ENCODE results near the gene PDE4B.

The PDE4B gene

DNA sequence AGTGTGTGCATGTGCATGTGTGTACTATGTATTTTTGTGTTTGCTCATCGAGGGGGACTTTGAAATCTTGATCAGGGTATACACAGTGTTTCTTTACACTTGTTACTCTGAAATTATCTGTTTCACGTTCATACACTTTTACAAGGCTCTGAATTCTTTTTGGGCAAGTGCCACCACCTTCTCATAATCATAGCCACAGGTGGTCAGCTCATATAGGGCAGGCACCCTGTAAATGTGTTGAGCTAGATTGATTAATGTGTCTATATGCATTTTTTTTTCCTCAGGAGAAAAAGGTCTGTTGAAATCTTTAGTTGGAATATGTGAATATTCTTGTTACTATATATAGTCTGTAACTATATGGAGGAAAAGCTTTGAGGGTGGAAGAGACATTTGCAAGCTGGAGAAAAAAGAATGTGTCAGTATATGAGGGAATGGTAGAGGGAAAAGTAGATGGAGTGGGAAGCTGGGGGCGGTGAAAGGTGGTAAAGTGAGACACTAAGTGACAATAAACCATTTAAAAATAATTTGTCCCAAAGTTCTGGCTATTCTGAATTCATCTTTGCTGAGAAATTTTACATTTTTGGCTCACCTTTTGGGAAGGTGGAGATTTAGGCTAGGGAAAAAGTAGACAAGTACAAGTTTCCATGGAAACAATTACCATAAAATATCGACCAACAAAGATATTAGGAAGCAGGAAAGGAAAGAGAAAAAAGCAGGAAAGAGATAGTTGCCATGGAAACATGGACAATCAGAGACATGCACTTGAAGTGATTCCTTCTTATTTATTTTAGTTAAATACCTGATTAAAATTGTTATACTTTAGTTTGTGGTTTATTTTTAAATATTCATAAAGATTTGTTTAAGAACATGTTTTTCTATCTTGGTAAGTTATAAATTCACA is 277.5 kb downstream of the PDE4B start:
- TF ChIP-seq, protein P1, sequence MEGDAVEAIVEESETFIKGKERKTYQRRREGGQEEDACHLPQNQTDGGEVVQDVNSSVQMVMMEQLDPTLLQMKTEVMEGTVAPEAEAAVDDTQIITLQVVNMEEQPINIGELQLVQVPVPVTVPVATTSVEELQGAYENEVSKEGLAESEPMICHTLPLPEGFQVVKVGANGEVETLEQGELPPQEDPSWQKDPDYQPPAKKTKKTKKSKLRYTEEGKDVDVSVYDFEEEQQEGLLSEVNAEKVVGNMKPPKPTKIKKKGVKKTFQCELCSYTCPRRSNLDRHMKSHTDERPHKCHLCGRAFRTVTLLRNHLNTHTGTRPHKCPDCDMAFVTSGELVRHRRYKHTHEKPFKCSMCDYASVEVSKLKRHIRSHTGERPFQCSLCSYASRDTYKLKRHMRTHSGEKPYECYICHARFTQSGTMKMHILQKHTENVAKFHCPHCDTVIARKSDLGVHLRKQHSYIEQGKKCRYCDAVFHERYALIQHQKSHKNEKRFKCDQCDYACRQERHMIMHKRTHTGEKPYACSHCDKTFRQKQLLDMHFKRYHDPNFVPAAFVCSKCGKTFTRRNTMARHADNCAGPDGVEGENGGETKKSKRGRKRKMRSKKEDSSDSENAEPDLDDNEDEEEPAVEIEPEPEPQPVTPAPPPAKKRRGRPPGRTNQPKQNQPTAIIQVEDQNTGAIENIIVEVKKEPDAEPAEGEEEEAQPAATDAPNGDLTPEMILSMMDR (IDR thresholded peaks at IDR 0.05; ENCODE audit: control insufficient read depth, extremely low read depth, insufficient read depth), result no peak
- no peak overlapping the region for H3K4me3 ChIP-seq (ENCODE audit: low read depth, low read length)
- DNase-seq (ENCODE audit: low read depth), result no peak

DNA sequence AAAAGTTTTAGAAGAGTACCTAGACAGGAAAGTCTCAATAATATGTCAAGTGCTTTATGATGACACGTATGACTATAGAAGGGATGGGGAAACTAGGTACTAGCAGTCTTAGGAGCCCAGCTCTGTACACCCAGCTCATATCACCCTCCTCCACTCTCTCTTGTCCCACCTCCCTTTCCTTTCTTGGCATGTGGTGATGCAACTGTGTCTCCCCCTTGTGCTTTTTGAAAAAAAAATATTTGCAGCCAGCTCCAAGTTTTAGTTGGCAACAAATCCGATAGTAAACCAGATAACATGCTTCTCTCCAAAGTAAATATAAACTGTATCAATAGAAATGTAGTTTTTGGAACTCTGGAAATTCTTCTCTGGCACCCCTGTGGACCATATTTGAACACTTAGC is 280.7 kb downstream of the PDE4B start:
- TF ChIP-seq, protein P1 (IDR thresholded peaks at IDR 0.05; ENCODE audit: control insufficient read depth, extremely low read depth, insufficient read depth), result no peak
- no peak overlapping the region for H3K4me3 ChIP-seq (ENCODE audit: low read depth, low read length)
- DNase-seq (ENCODE audit: low read depth), result no peak

DNA sequence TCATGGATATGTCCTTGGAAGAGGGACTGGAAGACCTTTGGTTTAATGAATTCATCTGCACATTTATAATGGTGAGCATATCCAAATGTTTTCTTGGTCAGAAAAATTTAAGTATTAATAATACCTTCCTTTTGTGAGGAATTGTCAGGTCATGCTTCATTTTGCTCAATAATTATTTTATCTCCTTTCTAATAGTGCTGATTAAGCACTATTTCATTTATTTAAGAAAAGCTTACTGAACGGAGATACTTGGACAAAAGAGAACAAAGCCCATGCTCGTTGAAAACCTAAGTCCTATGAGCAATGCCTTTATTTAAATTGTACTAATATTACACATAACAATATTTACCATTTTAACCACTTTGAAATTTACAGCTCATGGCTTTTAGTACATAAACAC is 281.5 kb downstream of the PDE4B start:
- TF ChIP-seq, protein P1 (IDR thresholded peaks at IDR 0.05; ENCODE audit: control insufficient read depth, extremely low read depth, insufficient read depth), result no peak
- H3K4me3 ChIP-seq (ENCODE audit: low read depth, low read length), result no peak overlapping the region
- no peak for DNase-seq (ENCODE audit: low read depth)

DNA sequence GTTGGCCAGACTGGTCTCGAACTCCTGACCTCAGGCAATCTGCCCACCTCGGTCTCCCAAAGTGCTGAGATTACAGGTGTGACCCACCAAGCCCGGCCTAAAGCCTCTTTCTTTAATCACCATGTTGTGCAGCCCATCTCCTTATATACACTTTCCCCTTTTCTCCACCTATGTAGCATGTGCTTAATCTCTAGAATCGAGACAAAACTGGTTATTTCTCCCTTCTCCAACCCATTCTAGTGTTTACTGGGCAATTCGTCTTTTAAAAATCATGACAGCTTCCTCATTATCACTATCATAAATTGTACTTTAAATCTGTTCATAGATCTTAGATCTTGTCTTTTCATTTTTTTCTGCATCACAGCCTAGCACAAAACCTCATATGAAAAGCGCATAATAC is 285.7 kb downstream of the PDE4B start:
- no peak overlapping the region for H3K4me3 ChIP-seq (ENCODE audit: low read depth, low read length)
- TF ChIP-seq, protein P1 (IDR thresholded peaks at IDR 0.05; ENCODE audit: control insufficient read depth, extremely low read depth, insufficient read depth), result no peak
- no peak for DNase-seq (ENCODE audit: low read depth)

DNA sequence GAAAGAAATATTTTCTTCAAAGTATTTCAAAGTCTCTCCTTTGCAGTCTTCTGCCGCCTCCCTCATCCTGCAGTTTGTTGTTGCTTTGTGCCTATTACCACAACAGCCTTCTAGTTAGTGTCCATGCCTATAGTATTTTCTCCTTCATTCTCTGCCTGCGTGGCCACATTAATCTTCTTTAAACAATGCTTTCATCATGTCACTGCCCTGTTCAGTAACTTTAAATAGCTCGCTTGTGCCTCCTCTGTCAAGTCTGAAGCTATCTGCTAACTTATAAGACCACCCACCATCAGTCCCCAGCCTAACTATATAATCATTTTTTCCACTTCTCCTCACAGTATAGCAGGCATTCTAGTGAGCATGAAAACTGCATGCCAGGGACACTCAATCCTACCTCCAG is 290.3 kb downstream of the PDE4B start:
- TF ChIP-seq, protein P1 (IDR thresholded peaks at IDR 0.05; ENCODE audit: control insufficient read depth, extremely low read depth, insufficient read depth), result no peak
- H3K4me3 ChIP-seq (ENCODE audit: low read depth, low read length), result no peak overlapping the region
- DNase-seq (ENCODE audit: low read depth), result no peak

DNA sequence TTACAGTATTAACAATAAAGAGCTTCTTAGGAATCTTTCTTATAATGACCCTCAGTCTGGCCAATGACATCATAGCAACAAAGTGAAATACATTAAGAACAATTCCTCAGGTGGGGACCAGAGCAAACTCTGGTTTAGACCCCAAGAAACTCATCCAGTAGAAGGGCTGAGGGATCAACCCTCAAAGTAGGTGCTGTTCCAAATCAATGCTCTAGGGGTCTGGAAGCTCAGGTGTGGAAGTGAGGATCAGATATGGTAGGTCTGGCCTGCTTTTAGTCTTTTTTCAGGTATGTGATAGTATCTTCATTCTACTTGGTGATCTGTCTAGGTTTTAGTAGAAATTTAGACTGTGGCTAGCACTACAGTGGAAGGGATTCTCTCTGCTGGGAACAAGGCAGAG is 291.7 kb downstream of the PDE4B start:
- no peak for DNase-seq (ENCODE audit: low read depth)
- H3K4me3 ChIP-seq (ENCODE audit: low read depth, low read length), result no peak overlapping the region
- TF ChIP-seq, protein P1 (IDR thresholded peaks at IDR 0.05; ENCODE audit: control insufficient read depth, extremely low read depth, insufficient read depth), result no peak

DNA sequence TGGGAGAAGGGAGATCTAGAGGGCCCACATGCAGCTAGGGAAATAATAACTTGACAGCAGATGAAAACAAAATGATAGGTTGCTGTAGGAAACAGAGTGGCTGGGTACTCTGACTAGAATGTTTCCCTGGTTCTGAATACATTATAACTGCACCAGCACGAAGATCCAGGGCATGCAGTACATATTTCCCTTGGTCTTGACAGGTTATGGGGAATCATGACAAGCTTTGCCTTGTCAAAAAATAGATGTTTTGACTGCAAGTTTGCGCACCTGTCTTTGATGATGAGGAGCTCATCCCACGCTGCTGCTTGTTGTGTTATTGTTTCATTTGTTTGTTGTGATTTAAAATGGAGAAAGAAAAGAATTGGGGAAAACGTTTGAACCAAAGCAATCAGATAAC is 292.9 kb downstream of the PDE4B start:
- H3K4me3 ChIP-seq (ENCODE audit: low read depth, low read length), result no peak overlapping the region
- no peak for DNase-seq (ENCODE audit: low read depth)
- TF ChIP-seq, protein P1 (IDR thresholded peaks at IDR 0.05; ENCODE audit: control insufficient read depth, extremely low read depth, insufficient read depth), result no peak

All from LNCaP clone FGC (cell line).